NCI-H446 treated with DMSO at 0.1 percent for 48 hours (cell line): ENCODE results near the gene SEC16A.
"Not testable (repeated sequence)": the region's sequence is repeated elsewhere in the genome, so short reads cannot be mapped to it uniquely, and the experiment has no call there.

Source experiments
- DNase-seq: peaks from one replicate; lab custom pipeline; 2025; lab: John Stamatoyannopoulos, UW

SEC16A gene

GRCh38 chr9:136438548-136439480, 44.0 kb downstream of the SEC16A start:
- no peak for DNase-seq

- DNase-seq: no peak
Measured at GRCh38 chr9:136437839-136438547, 44.8 kb downstream of the SEC16A start.

GRCh38 chr9:136437430-136437829, 45.4 kb downstream of the SEC16A start:
- DNase-seq: no peak

GRCh38 chr9:136436055-136436634, 46.7 kb downstream of the SEC16A start:
- DNase-seq: no peak

- no peak for DNase-seq
Measured at GRCh38 chr9:136434580-136435169, 48.2 kb downstream of the SEC16A start.

GRCh38 chr9:136433849-136434579, 48.8 kb downstream of the SEC16A start:
- no peak for DNase-seq

GRCh38 chr9:136433043-136433715, 49.7 kb downstream of the SEC16A start:
- no peak for DNase-seq

- no peak for DNase-seq
Measured at GRCh38 chr9:136432591-136432990, 50.2 kb downstream of the SEC16A start.

- DNase-seq: no peak
Measured at GRCh38 chr9:136431782-136432350, 51.0 kb downstream of the SEC16A start.

GRCh38 chr9:136430588-136431234, 52.1 kb downstream of the SEC16A start:
- no peak for DNase-seq

GRCh38 chr9:136429683-136430491, 53.0 kb downstream of the SEC16A start:
- no peak for DNase-seq

- DNase-seq: no peak
Measured at GRCh38 chr9:136429075-136429628, 53.7 kb downstream of the SEC16A start.

- DNase-seq: no peak
Measured at GRCh38 chr9:136426787-136427186, 56.1 kb downstream of the SEC16A start.

- not testable (repeated sequence) for DNase-seq
Measured at GRCh38 chr9:136425367-136425766, 57.5 kb downstream of the SEC16A start.

- DNase-seq: no peak
Measured at GRCh38 chr9:136424750-136425362, 58.0 kb downstream of the SEC16A start.

- no peak for DNase-seq
Measured at GRCh38 chr9:136423432-136424146, 59.3 kb downstream of the SEC16A start.

- no peak for DNase-seq
Measured at GRCh38 chr9:136422876-136423275, 60.0 kb downstream of the SEC16A start.

- no peak for DNase-seq
Measured at GRCh38 chr9:136421791-136422190, 61.0 kb downstream of the SEC16A start.
